Measurements from ENCODE around the gene PPEF1. TPM values are rescaled to one million over a fixed set of nuclear protein-coding genes. Genes with fewer than 3 reads are reported as not detected.

The PPEF1 gene
- total and polyA plus RNA-seq, 2 of the 13 experiments (the other 11 are each of a cell fraction or from before 2014, with no cell fraction given), result not detected

DNA sequence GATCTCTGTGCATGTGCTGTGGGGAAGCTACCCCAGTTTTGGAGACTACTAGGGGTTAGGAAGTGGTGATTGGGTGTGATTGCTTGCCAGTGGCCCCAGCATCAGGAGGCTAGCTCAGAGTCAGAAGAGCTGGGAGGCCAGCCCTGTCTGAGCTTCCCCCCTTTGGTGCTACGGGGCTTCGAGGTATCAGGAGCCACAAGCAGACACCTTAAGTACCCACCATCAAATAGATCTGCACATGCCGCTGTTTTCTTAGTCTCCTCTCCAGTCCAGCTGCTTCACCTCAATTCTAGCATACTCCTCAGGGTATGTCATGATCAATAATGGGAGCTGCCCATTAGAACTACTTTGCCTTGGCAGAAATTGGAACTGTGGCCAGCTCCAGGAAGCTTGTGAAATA lies 10.8 kb upstream of the PPEF1 start:
- H3K79me2 ChIP-seq (ENCODE audit: insufficient read depth, low read length), result no peaks in the 10 kb centered on the region
- H3K4me3 ChIP-seq (replicated peaks in 1 of 3; ENCODE audit: insufficient read depth in 1 of 3, low read depth in 2 of 3, low read length in 3 of 3), result no peak overlapping the region
- H2AFZ ChIP-seq (ENCODE audit: low read length), result no peak overlapping the region
- TF ChIP-seq TEAD2 (CRISPR knock-in tag; IDR thresholded peaks at IDR 0.05) (no peak), ARNTL (CRISPR knock-in tag; IDR thresholded peaks at IDR 0.05) (no peak), ZBTB3 (CRISPR knock-in tag; IDR thresholded peaks at IDR 0.05; ENCODE audit: borderline replicate concordance, low read depth) (no peak), MTA1 (CRISPR knock-in tag; IDR thresholded peaks at IDR 0.05; ENCODE audit: borderline replicate concordance) (no peak), TBX2 (CRISPR knock-in tag; IDR thresholded peaks at IDR 0.05; ENCODE audit: borderline replicate concordance) (no peak), JUND (CRISPR knock-in tag; IDR thresholded peaks at IDR 0.05) (no peak), TEAD3 (CRISPR knock-in tag; optimal IDR thresholded peaks at IDR 0.05; ENCODE audit: borderline replicate concordance) (no peak)
- TF ChIP-seq, protein P1, sequence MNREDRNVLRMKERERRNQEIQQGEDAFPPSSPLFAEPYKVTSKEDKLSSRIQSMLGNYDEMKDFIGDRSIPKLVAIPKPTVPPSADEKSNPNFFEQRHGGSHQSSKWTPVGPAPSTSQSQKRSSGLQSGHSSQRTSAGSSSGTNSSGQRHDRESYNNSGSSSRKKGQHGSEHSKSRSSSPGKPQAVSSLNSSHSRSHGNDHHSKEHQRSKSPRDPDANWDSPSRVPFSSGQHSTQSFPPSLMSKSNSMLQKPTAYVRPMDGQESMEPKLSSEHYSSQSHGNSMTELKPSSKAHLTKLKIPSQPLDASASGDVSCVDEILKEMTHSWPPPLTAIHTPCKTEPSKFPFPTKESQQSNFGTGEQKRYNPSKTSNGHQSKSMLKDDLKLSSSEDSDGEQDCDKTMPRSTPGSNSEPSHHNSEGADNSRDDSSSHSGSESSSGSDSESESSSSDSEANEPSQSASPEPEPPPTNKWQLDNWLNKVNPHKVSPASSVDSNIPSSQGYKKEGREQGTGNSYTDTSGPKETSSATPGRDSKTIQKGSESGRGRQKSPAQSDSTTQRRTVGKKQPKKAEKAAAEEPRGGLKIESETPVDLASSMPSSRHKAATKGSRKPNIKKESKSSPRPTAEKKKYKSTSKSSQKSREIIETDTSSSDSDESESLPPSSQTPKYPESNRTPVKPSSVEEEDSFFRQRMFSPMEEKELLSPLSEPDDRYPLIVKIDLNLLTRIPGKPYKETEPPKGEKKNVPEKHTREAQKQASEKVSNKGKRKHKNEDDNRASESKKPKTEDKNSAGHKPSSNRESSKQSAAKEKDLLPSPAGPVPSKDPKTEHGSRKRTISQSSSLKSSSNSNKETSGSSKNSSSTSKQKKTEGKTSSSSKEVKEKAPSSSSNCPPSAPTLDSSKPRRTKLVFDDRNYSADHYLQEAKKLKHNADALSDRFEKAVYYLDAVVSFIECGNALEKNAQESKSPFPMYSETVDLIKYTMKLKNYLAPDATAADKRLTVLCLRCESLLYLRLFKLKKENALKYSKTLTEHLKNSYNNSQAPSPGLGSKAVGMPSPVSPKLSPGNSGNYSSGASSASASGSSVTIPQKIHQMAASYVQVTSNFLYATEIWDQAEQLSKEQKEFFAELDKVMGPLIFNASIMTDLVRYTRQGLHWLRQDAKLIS (CRISPR knock-in tag; IDR thresholded peaks at IDR 0.05), result no peak
- no peak for DNase-seq (ENCODE audit: low spot score)
- no peaks in the 10 kb centered on the region for H4K20me1 ChIP-seq (ENCODE audit: insufficient read depth, low read length)
- no peak for FAIRE-seq
- ChIA-PET CTCF (ENCODE audit: low intra/inter-chr PET ratio, low total read pairs) (no interaction called here), POLR2A (no interaction called here)
- H3K9ac ChIP-seq (ENCODE audit: insufficient read depth, low read depth, low read length), result no peak overlapping the region
- H3K27me3 ChIP-seq (ENCODE audit: control insufficient read depth in 1 of 2, insufficient read depth in 2 of 2, low read length in 2 of 2), result no peaks in the 10 kb centered on the region
- H3K4me1 ChIP-seq (ENCODE audit: insufficient read depth, low read length), result no peaks in the 10 kb centered on the region
- no peak overlapping the region for H3K27ac ChIP-seq (ENCODE audit: extremely low read length, insufficient read depth, low read length)
- BruUV-seq (replicated peaks), result no TSS peak
- no peaks in the 10 kb centered on the region for H3K36me3 ChIP-seq (replicated peaks in 1 of 2; ENCODE audit: control insufficient read depth in 1 of 2, insufficient read depth in 2 of 2, low read length in 2 of 2)
- H3K4me2 ChIP-seq (ENCODE audit: low read depth, low read length), result no peak overlapping the region
- WGBS (ENCODE audit: low lambda C conversion rate), result no CpG with 5 or more reads among the region's 3 CpGs
- no peak for ATAC-seq
- in situ Hi-C loops (cut with HindIII; ENCODE audit: extremely low pct_ligation_motif_present, low pct_unique_long_range_greater_than_20kb), result no loop called here
- H3K9me3 ChIP-seq (ENCODE audit: low read length), result no peaks in the 10 kb centered on the region
- intact Hi-C loops (cut with micrococcal nuclease; ENCODE audit: unreplicated experiment), result no loop called here

Data from HepG2 (cell line).